GM15510 (cell line): ENCODE results near the gene ZCWPW1.

ENCODE experiments used
- POLR2A ChIP-seq: IDR thresholded peaks from 3 replicates; pipeline ENCODE4 v1.6.1; 2011; ENCODE audit warnings: borderline replicate concordance; ENCODE audit not compliant: insufficient read length; ENCODE audit errors: extremely low read depth

The ZCWPW1 gene

GRCh38 chr7:100397315-100398081, 31.0 kb downstream of the ZCWPW1 start:
- TF ChIP-seq POLR2A: no peak

- TF ChIP-seq POLR2A: no peak
Measured at GRCh38 chr7:100396421-100396982, 32.0 kb downstream of the ZCWPW1 start.

- no peak for TF ChIP-seq POLR2A
Measured at GRCh38 chr7:100394077-100394476, 34.4 kb downstream of the ZCWPW1 start.

- TF ChIP-seq POLR2A: no peak
Measured at GRCh38 chr7:100393233-100393905, 35.1 kb downstream of the ZCWPW1 start.

GRCh38 chr7:100390286-100391009, 38.1 kb downstream of the ZCWPW1 start:
- TF ChIP-seq POLR2A: no peak

- TF ChIP-seq POLR2A: no peak
Measured at GRCh38 chr7:100389437-100390088, 38.9 kb downstream of the ZCWPW1 start.

- no peak for TF ChIP-seq POLR2A
Measured at GRCh38 chr7:100387695-100388094, 40.8 kb downstream of the ZCWPW1 start.

- TF ChIP-seq POLR2A: no peak
Measured at GRCh38 chr7:100386940-100387339, 41.6 kb downstream of the ZCWPW1 start.

GRCh38 chr7:100384628-100385294, 43.7 kb downstream of the ZCWPW1 start:
- no peak for TF ChIP-seq POLR2A

GRCh38 chr7:100380196-100380595, 48.3 kb downstream of the ZCWPW1 start:
- no peak for TF ChIP-seq POLR2A

- TF ChIP-seq POLR2A: no peak
Measured at GRCh38 chr7:100378114-100378755, 50.3 kb downstream of the ZCWPW1 start.

- no peak for TF ChIP-seq POLR2A
Measured at GRCh38 chr7:100376066-100376465, 52.4 kb downstream of the ZCWPW1 start.

GRCh38 chr7:100374601-100375000, 53.9 kb downstream of the ZCWPW1 start:
- no peak for TF ChIP-seq POLR2A
